HepG2 (cell line): ENCODE data around the gene MIA3. TPM values are rescaled to one million over a fixed set of nuclear protein-coding genes. Genes with fewer than 3 reads are reported as not detected.

Experiments used
- HDAC2 ChIP-seq: sonication (generic); formaldehyde crosslinking; IDR thresholded peaks from 2 replicates; pipeline ENCODE4 v1.4.0; 2020; ENCODE audit warnings: missing genetic modification reagents
- KDM5A ChIP-seq: fragments of 200-600 bp; sonication (generic); IDR thresholded peaks from 2 replicates; pipeline ENCODE4 v1.7.0; 2018; ENCODE audit warnings: antibody characterized with exemption, mild to moderate bottlenecking, low read length, borderline replicate concordance
- RAD21 ChIP-seq: fragments of 450-650 bp; formaldehyde crosslinking; IDR thresholded peaks from 2 replicates; pipeline ENCODE4 v1.5.0; 2020; ENCODE audit warnings: mild to moderate bottlenecking
- RBFOX2 ChIP-seq: fragments of 200-400 bp; formaldehyde crosslinking; IDR thresholded peaks from 2 replicates; pipeline ENCODE4 v1.6.1; 2017; ENCODE audit warnings: low read depth, mild to moderate bottlenecking, low read length
- RFXANK ChIP-seq: IDR thresholded peaks from 2 replicates; pipeline ENCODE4 v1.6.1; 2016
- SPEN ChIP-seq: sonication (generic); formaldehyde crosslinking; IDR thresholded peaks from 2 replicates; pipeline ENCODE4 v1.5.1; 2020; ENCODE audit warnings: low read depth, mild to moderate bottlenecking, missing genetic modification reagents
- TBL1XR1 ChIP-seq: fragments of 150-350 bp; IDR thresholded peaks from 2 replicates; pipeline ENCODE4 v1.6.1; 2014; ENCODE audit warnings: borderline replicate concordance, low read length; ENCODE audit not compliant: partially characterized antibody
- TCF12 ChIP-seq, 2 experiments: fragments of 450-650 bp in 1 of 2; sonication (generic) in 1 of 2; formaldehyde crosslinking in 1 of 2; IDR thresholded peaks; 2 replicates each; pipeline versions ENCODE4 v1.6.1 to v1.8.0; 2017 to 2022; ENCODE audit warnings: antibody characterized with exemption in 1 of 2, mild to moderate bottlenecking in 1 of 2, missing genetic modification reagents in 1 of 2, moderate library complexity in 1 of 2
- ZNF160 ChIP-seq: sonication (generic); formaldehyde crosslinking; IDR thresholded peaks from 2 replicates; pipeline ENCODE4 v1.8.0; 2022; ENCODE audit warnings: mild to moderate bottlenecking, inconsistent platforms, missing genetic modification reagents
- ZNF7 ChIP-seq: IDR thresholded peaks from 2 replicates; pipeline ENCODE4 v1.6.1; 2016; ENCODE audit warnings: missing biosample characterization, missing genetic modification reagents
- ZNF891 ChIP-seq: sonication (generic); formaldehyde crosslinking; IDR thresholded peaks from 2 replicates; pipeline ENCODE4 v1.5.0; 2020; ENCODE audit warnings: mild to moderate bottlenecking, missing genetic modification reagents
- polyA plus RNA-seq, 8 experiments: library from polyadenylated mRNA; depleted of rRNA in 3 of 8; stranded (reverse) in 7 of 8; unstranded in 1 of 8; fragments of >200 nt; fragmentation: Illumina TruSeq in 4 of 8; extraction: Trizol in 4 of 8; gene quantifications; 2 replicates each; pipeline versions ENCODE4 v1.2.1 to v1.2.3, GENCODE V29; 2011 to 2016; ENCODE audit warnings: low read depth in 4 of 8, missing spikeins in 1 of 8, mixed read lengths in 1 of 8; ENCODE audit not compliant: insufficient read depth in 1 of 8
- total RNA-seq, 5 experiments: library from RNA; depleted of rRNA; stranded (reverse); fragments of >200 nt; fragmentation: Illumina TruSeq; extraction: Trizol; gene quantifications; 2 replicates each; pipeline ENCODE4 v1.2.3, GENCODE V29; 2016; ENCODE audit warnings: low read depth in 1 of 5
- TF ChIP-seq, protein P1 (sequence below): sonication (generic); formaldehyde crosslinking; IDR thresholded peaks from 2 replicates; pipeline ENCODE4 v1.8.1; 2023; ENCODE audit warnings: mild to moderate bottlenecking, moderate library complexity, missing genetic modification reagents
- TF ChIP-seq, protein P2 (sequence below): sonication (generic); formaldehyde crosslinking; IDR thresholded peaks from 2 replicates; pipeline ENCODE4 v1.4.0; 2020; ENCODE audit warnings: missing genetic modification reagents
- TF ChIP-seq, protein P3 (sequence below): sonication (generic); formaldehyde crosslinking; IDR thresholded peaks from 2 replicates; pipeline ENCODE4 v1.4.0; 2020; ENCODE audit warnings: missing genetic modification reagents
- TF ChIP-seq, protein P4 (sequence below): IDR thresholded peaks from 2 replicates; pipeline ENCODE4 v1.6.1; 2012; ENCODE audit warnings: inconsistent platforms
- TF ChIP-seq, protein P5 (sequence below): fragments of 450-650 bp; IDR thresholded peaks from 2 replicates; pipeline ENCODE4 v1.6.1; 2017; ENCODE audit warnings: mild to moderate bottlenecking

Gene MIA3
- total and polyA plus RNA-seq, 2 of the 13 experiments (the other 11 are each of a cell fraction or from before 2014, with no cell fraction given) = 45.6 to 48.7 TPM

DNA sequence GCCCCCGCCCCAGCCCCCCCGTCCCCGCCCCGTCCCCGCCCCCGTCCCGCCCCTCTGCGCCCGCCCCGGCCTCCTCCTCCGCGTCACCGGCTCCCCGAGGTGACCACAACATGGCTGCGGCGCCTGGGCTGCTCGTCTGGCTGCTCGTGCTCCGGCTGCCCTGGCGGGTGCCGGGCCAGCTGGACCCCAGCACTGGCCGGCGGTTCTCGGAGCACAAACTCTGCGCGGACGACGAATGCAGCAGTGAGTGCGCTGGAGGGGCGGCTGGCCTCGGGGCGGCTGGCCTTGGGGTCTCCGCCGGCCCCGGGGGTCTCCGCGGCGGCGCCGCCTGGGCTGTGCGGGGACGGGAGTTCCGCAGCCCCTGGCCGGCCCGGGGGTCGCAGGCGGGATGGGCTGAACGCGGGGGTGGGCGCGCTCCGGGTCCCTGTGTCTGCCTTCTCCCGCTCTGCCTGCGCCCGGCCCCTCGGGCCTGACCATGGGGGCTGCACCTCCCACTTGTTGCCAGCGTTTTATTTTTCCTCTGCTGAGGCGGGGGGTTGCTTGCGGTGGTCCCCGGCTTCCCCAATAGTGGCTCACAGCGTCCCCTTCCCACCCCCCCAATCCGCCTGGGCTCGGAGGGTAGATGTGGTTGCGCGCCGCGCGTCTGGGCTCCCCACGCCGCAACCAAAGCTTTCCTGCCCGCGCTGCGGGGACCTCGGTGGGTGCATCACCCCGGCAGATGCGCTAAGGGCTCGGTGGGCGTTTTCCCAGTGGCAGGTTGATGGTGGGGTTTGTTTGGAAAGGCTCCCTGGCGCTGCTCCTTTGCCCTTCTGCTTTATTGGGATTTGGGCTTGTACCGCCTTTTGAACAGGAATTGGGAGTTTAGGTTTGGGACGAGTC, at the start of gene MIA3 (continued):
- TF ChIP-seq, protein P1, sequence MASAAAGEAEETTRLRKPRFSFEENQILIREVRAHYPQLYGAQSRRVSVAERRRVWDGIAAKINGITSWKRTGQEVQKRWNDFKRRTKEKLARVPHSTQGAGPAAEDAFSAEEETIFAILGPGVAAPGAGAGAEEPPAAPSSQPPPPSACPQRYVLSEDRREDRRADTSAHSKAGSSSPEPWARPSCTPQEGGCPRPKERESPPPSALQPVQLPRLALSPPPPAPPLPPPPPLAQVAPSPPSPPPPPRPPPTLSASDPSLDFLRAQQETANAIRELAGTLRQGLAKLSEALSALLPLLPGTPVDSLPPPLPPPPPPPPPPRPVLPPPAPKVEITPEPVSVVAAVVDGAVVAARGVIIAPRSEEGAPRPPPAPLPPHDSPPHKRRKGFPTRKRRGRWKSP (CRISPR knock-in tag) = no peak; the same call in 1 of the 2 replicates
- TF ChIP-seq RBFOX2 = peak; percentile 82
- TF ChIP-seq, protein P2, sequence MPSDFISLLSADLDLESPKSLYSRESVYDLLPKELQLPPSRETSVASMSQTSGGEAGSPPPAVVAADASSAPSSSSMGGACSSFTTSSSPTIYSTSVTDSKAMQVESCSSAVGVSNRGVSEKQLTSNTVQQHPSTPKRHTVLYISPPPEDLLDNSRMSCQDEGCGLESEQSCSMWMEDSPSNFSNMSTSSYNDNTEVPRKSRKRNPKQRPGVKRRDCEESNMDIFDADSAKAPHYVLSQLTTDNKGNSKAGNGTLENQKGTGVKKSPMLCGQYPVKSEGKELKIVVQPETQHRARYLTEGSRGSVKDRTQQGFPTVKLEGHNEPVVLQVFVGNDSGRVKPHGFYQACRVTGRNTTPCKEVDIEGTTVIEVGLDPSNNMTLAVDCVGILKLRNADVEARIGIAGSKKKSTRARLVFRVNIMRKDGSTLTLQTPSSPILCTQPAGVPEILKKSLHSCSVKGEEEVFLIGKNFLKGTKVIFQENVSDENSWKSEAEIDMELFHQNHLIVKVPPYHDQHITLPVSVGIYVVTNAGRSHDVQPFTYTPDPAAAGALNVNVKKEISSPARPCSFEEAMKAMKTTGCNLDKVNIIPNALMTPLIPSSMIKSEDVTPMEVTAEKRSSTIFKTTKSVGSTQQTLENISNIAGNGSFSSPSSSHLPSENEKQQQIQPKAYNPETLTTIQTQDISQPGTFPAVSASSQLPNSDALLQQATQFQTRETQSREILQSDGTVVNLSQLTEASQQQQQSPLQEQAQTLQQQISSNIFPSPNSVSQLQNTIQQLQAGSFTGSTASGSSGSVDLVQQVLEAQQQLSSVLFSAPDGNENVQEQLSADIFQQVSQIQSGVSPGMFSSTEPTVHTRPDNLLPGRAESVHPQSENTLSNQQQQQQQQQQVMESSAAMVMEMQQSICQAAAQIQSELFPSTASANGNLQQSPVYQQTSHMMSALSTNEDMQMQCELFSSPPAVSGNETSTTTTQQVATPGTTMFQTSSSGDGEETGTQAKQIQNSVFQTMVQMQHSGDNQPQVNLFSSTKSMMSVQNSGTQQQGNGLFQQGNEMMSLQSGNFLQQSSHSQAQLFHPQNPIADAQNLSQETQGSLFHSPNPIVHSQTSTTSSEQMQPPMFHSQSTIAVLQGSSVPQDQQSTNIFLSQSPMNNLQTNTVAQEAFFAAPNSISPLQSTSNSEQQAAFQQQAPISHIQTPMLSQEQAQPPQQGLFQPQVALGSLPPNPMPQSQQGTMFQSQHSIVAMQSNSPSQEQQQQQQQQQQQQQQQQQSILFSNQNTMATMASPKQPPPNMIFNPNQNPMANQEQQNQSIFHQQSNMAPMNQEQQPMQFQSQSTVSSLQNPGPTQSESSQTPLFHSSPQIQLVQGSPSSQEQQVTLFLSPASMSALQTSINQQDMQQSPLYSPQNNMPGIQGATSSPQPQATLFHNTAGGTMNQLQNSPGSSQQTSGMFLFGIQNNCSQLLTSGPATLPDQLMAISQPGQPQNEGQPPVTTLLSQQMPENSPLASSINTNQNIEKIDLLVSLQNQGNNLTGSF (CRISPR knock-in tag) = no peak; the same call in 1 of the 2 replicates
- no peak for TF ChIP-seq ZNF7 (CRISPR knock-in tag)
- TF ChIP-seq RAD21 (CRISPR knock-in tag) = 0 out of 2 replicates have a peak, but pooled peaks have one; percentile 9
- TF ChIP-seq SPEN (CRISPR knock-in tag) = no peak; the same call in 1 of the 2 replicates
- TF ChIP-seq, protein P3, sequence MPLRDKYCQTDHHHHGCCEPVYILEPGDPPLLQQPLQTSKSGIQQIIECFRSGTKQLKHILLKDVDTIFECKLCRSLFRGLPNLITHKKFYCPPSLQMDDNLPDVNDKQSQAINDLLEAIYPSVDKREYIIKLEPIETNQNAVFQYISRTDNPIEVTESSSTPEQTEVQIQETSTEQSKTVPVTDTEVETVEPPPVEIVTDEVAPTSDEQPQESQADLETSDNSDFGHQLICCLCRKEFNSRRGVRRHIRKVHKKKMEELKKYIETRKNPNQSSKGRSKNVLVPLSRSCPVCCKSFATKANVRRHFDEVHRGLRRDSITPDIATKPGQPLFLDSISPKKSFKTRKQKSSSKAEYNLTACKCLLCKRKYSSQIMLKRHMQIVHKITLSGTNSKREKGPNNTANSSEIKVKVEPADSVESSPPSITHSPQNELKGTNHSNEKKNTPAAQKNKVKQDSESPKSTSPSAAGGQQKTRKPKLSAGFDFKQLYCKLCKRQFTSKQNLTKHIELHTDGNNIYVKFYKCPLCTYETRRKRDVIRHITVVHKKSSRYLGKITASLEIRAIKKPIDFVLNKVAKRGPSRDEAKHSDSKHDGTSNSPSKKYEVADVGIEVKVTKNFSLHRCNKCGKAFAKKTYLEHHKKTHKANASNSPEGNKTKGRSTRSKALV (CRISPR knock-in tag) = peak; percentile 91
- no peak for TF ChIP-seq HDAC2 (CRISPR knock-in tag)
- TF ChIP-seq, protein P4, sequence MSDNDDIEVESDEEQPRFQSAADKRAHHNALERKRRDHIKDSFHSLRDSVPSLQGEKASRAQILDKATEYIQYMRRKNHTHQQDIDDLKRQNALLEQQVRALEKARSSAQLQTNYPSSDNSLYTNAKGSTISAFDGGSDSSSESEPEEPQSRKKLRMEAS = peak; percentile 9; the same call in 1 of the 2 replicates
- peak; percentile 2; the same call in 1 of the 2 replicates for TF ChIP-seq ZNF891 (CRISPR knock-in tag)
- TF ChIP-seq TCF12 (IDR thresholded peaks at IDR 0.05) = no peak
- no peak for TF ChIP-seq TCF12 (CRISPR knock-in tag; IDR thresholded peaks at IDR 0.05)
- 0 out of 2 replicates have a peak, but pooled peaks have one; percentile 33 for TF ChIP-seq ZNF160
- TF ChIP-seq RFXANK (CRISPR knock-in tag) = no peak
- TF ChIP-seq KDM5A = 0 out of 2 replicates have a peak, but pooled peaks have one; percentile 12
- TF ChIP-seq, protein P5, sequence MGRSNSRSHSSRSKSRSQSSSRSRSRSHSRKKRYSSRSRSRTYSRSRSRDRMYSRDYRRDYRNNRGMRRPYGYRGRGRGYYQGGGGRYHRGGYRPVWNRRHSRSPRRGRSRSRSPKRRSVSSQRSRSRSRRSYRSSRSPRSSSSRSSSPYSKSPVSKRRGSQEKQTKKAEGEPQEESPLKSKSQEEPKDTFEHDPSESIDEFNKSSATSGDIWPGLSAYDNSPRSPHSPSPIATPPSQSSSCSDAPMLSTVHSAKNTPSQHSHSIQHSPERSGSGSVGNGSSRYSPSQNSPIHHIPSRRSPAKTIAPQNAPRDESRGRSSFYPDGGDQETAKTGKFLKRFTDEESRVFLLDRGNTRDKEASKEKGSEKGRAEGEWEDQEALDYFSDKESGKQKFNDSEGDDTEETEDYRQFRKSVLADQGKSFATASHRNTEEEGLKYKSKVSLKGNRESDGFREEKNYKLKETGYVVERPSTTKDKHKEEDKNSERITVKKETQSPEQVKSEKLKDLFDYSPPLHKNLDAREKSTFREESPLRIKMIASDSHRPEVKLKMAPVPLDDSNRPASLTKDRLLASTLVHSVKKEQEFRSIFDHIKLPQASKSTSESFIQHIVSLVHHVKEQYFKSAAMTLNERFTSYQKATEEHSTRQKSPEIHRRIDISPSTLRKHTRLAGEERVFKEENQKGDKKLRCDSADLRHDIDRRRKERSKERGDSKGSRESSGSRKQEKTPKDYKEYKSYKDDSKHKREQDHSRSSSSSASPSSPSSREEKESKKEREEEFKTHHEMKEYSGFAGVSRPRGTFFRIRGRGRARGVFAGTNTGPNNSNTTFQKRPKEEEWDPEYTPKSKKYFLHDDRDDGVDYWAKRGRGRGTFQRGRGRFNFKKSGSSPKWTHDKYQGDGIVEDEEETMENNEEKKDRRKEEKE = no peak
- TF ChIP-seq TBL1XR1 = no peak
